B cell (primary cell): Measurements from ENCODE around the gene MAP4K1. TPM values are rescaled to one million over a fixed set of nuclear protein-coding genes. Genes with fewer than 3 reads are reported as not detected.

Source experiments
- ATAC-seq: fragments of 200-7000 bp; cut with Tn5 transposase; one replicate; pipeline ENCODE4 v1.10.0; 2021; ENCODE audit warnings: low read depth, mild to moderate bottlenecking, moderate number of reproducible peaks, moderate library complexity
- CTCF ChIA-PET: fragments of 350-600 bp; sonication (Branson Sonifier 250); formaldehyde crosslinking; loops from one replicate; lab custom pipeline; 2021; ENCODE audit warnings: antibody characterized with exemption, inconsistent platforms; lab: Charles Lee
- POLR2A ChIA-PET: fragments of 350-600 bp; sonication (Branson Sonifier 250); formaldehyde crosslinking; loops from one replicate; lab custom pipeline; 2021; ENCODE audit warnings: antibody characterized with exemption; lab: Charles Lee
- DNase-seq: peaks from one replicate; pipeline ENCODE4 v3.0.0; 2013
- H2AFZ ChIP-seq: 2 replicates; pipeline ENCODE4 v1.6.1; 2012; ENCODE audit warnings: mild to moderate bottlenecking, low read depth, low read length; ENCODE audit not compliant: insufficient read depth, poor library complexity, severe bottlenecking
- H3K27ac ChIP-seq, 2 donors: 1 replicate in 1 of 2; 2 replicates in 1 of 2; pipeline ENCODE4 v1.5.1; 2012 to 2013; ENCODE audit warnings: low read length in 2 of 2, mild to moderate bottlenecking in 2 of 2, moderate library complexity in 1 of 2
- H3K27me3 ChIP-seq, 4 experiments: fragments of 200-600 bp in 1 of 4; sonication (generic) in 1 of 4; replicated peaks in 1 of 4; 1 replicate in 2 of 4; 2 replicates in 2 of 4; pipeline versions ENCODE4 v1.6.1 to v1.7.0; 2013 to 2016; ENCODE audit warnings: low read length in 3 of 4, mild to moderate bottlenecking in 2 of 4, mixed read lengths in 1 of 4, moderate library complexity in 1 of 4; ENCODE audit not compliant: insufficient read depth in 4 of 4, control insufficient read depth in 3 of 4; ENCODE audit errors: control extremely low read depth in 1 of 4
- H3K36me3 ChIP-seq, 2 experiments: replicated peaks in 1 of 2; 1 replicate in 1 of 2; 2 replicates in 1 of 2; pipeline versions ENCODE4 v1.6.1 to v1.7.1; 2013; ENCODE audit warnings: low read length in 1 of 2; ENCODE audit not compliant: insufficient read depth in 2 of 2, control insufficient read depth in 1 of 2; ENCODE audit errors: control extremely low read depth in 1 of 2, extremely low read depth in 1 of 2
- H3K4me1 ChIP-seq, 2 donors: fragments of 200-600 bp in 1 of 2; sonication (generic) in 1 of 2; 1 replicate in 1 of 2; 2 replicates in 1 of 2; pipeline versions ENCODE4 v1.5.1 to v1.6.1; 2013 to 2017; ENCODE audit warnings: low read length in 2 of 2; ENCODE audit not compliant: control insufficient read depth in 2 of 2, insufficient read depth in 2 of 2
- H3K4me2 ChIP-seq: replicated peaks from 2 replicates; pipeline ENCODE3; 2012; ENCODE audit warnings: mild to moderate bottlenecking, low read depth, low read length; ENCODE audit not compliant: poor library complexity, severe bottlenecking
- H3K4me3 ChIP-seq, 5 experiments: fragments of 200-600 bp in 1 of 5; sonication (generic) in 1 of 5; 1 replicate in 3 of 5; 2 replicates in 2 of 5; pipeline versions ENCODE4 v1.5.1 to v1.7.0; 2011 to 2016; ENCODE audit warnings: low read length in 4 of 5, mild to moderate bottlenecking in 4 of 5, low read depth in 2 of 5, control low read depth in 1 of 5, moderate library complexity in 1 of 5; ENCODE audit not compliant: insufficient read depth in 1 of 5; ENCODE audit errors: control extremely low read depth in 1 of 5, extremely low read depth in 1 of 5
- H3K79me2 ChIP-seq: fragments of 200-600 bp; sonication (generic); one replicate; pipeline ENCODE4 v1.6.0; 2016; ENCODE audit warnings: low read length; ENCODE audit not compliant: control insufficient read depth, insufficient read depth
- H3K9ac ChIP-seq: fragments of 200-600 bp; sonication (generic); 2 replicates; pipeline ENCODE4 v1.6.1; 2017; ENCODE audit warnings: mild to moderate bottlenecking, low read length, moderate library complexity
- H3K9me3 ChIP-seq, 3 donors: one replicate each; pipeline versions ENCODE4 v1.6.1 to v1.7.1; 2013; ENCODE audit warnings: low read length in 2 of 3; ENCODE audit not compliant: control insufficient read depth in 2 of 3, insufficient read depth in 1 of 3; ENCODE audit errors: control extremely low read depth in 1 of 3
- H4K20me1 ChIP-seq: 2 replicates; pipeline ENCODE4 v1.6.0; 2012; ENCODE audit warnings: mild to moderate bottlenecking, low read length; ENCODE audit not compliant: insufficient read depth, control insufficient read depth, poor library complexity, severe bottlenecking
- H3K27ac Mint-ChIP-seq: one replicate; pipeline ENCODE4 v1.8.0; 2021; ENCODE audit warnings: mixed read lengths
- H3K27me3 Mint-ChIP-seq: one replicate; pipeline ENCODE4 v1.8.0; 2021; ENCODE audit warnings: mixed read lengths
- H3K4me1 Mint-ChIP-seq: one replicate; pipeline ENCODE4 v1.8.0; 2021; ENCODE audit warnings: mixed read lengths
- H3K4me3 Mint-ChIP-seq: one replicate; pipeline ENCODE4 v1.8.0; 2021; ENCODE audit warnings: mixed read lengths
- H3K9me3 Mint-ChIP-seq: one replicate; pipeline ENCODE4 v1.8.0; 2022; ENCODE audit warnings: mixed read lengths; ENCODE audit not compliant: insufficient read depth
- CTCF ChIP-seq: fragments of 200-600 bp; IDR thresholded peaks from one replicate; pipeline ENCODE4 v1.8.0; 2022; ENCODE audit warnings: antibody characterized with exemption, mild to moderate bottlenecking
- EZH2 ChIP-seq: IDR thresholded peaks from 2 replicates; pipeline ENCODE4 v1.6.1; 2012; ENCODE audit warnings: borderline replicate concordance, low read depth, mild to moderate bottlenecking, moderate library complexity, low read length; ENCODE audit not compliant: insufficient read depth, poor library complexity, severe bottlenecking
- WGBS: methylation state at CpG from one replicate; pipeline ENCODE4 v1.1.5; 2013; ENCODE audit warnings: missing lambda C conversion rate; ENCODE audit not compliant: insufficient coverage; 5-methylcytosine and 5-hydroxymethylcytosine counted together
- intact Hi-C: fragments of 100-400 bp; cut with micrococcal nuclease; formaldehyde crosslinking; loops from one replicate; pipeline ENCODE4 v1.10.0; 2022
- polyA plus RNA-seq: library from polyadenylated mRNA; depleted of rRNA; stranded (reverse); fragments of >200 nt; gene quantifications from 2 replicates; pipeline ENCODE4 v1.2.3, GENCODE V29; 2012
- total RNA-seq, 2 donors: library from RNA; stranded (reverse); fragments of 120-200 nt in 1 of 2; gene quantifications; 1 replicate in 1 of 2; 2 replicates in 1 of 2; pipeline versions ENCODE4 v1.2.3 to v1.2.4, GENCODE V29; 2013 to 2022

Gene MAP4K1
- total and polyA plus RNA-seq, 2 donors (not counting 1 experiment from before 2014, with no cell fraction given), result 291 to 415 TPM

- H3K9me3 ChIP-seq, result no peaks in the 10 kb centered on the region
- no peak overlapping the region for H3K4me3 ChIP-seq
- H3K27me3 ChIP-seq, result no peaks in the 10 kb centered on the region
- Mint-ChIP-seq H3K9me3 (no peaks in the 10 kb centered on the region), H3K4me3 (no peak overlapping the region), H3K27ac (no peak overlapping the region), H3K27me3 (no peaks in the 10 kb centered on the region), H3K4me1 (peaks cover 6% of the 10 kb centered on the region)
- POLR2A ChIA-PET, result no interaction called here
- H3K9ac ChIP-seq, result no peak overlapping the region
- ATAC-seq, result no peak
- 93% methylated on average over 7 of the region's 11 CpGs for WGBS
- H3K4me1 ChIP-seq, result peaks cover 0 to 2% of the 10 kb centered on the region in 2 donors
- no peak for DNase-seq
- no peaks in the 10 kb centered on the region for H3K79me2 ChIP-seq
- CTCF ChIA-PET, result no interaction called here
- no peak overlapping the region for H3K27ac ChIP-seq
- TF ChIP-seq CTCF (no peak), EZH2 (no peak)
- intact Hi-C loops, result no loop called here
- H2AFZ ChIP-seq, result no peak overlapping the region
- H3K4me2 ChIP-seq, result no peak overlapping the region
- H3K36me3 ChIP-seq, result no peaks in the 10 kb centered on the region
- no peaks in the 10 kb centered on the region for H4K20me1 ChIP-seq
Measured at GRCh38 chr19:38577826-38578225, 39.9 kb downstream of the MAP4K1 start.

DNA sequence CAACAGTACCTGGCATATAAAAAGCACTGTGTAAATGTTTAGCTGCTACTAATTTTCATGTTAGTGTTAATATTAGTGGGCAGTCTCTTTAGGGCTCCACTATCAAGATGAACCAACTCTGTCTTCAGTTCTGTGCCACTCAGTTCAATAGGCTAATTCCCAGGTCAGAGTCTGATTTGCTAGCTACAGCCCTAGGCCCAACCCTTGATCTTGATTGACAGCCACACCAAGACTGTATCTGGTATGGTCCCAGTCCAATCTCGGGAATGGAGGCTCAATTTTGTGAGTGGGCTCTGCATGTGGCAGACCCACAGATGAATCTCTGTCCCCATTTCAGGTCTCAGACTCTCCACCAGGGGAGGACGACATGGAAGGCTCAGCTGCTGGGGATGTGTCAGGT lies 46.1 kb downstream of the MAP4K1 start:
- Histone ChIP-seq H2AFZ (no peak overlapping the region), H3K79me2 (no peaks in the 10 kb centered on the region), H3K27me3 (no peaks in the 10 kb centered on the region), H3K27ac (no peak overlapping the region), H4K20me1 (no peaks in the 10 kb centered on the region), H3K4me1 (no peaks in the 10 kb centered on the region), H3K9ac (no peak overlapping the region), H3K4me2 (no peak overlapping the region), H3K9me3 (no peaks in the 10 kb centered on the region), H3K36me3 (no peaks in the 10 kb centered on the region), H3K4me3 (no peak overlapping the region)
- ATAC-seq, result no peak
- H3K27ac Mint-ChIP-seq, result no peak overlapping the region
- peaks cover 6% of the 10 kb centered on the region for H3K4me1 Mint-ChIP-seq
- DNase-seq, result no peak
- intact Hi-C loops, result no loop called here
- ChIA-PET POLR2A (no interaction called here), CTCF (no interaction called here)
- H3K9me3 Mint-ChIP-seq, result no peaks in the 10 kb centered on the region
- no peak overlapping the region for H3K4me3 Mint-ChIP-seq
- peaks cover 3% of the 10 kb centered on the region for H3K27me3 Mint-ChIP-seq
- TF ChIP-seq EZH2, result no peak
- TF ChIP-seq CTCF, result no peak
- WGBS, result 100% methylated on average over 1 of the region's 2 CpGs
